T-helper 2 cell treated with Interferon-gamma antibody and Interleukin-4, amounts not matched to agents 5 μg/mL and 100 μg/mL, for 36 hours (primary cell): ENCODE measurements around the gene G0S2.

Experiments
- DNase-seq: peaks from one replicate; pipeline ENCODE4 v3.0.0; 2021; ENCODE audit warnings: low spot score
- H3K27ac Mint-ChIP-seq: one replicate; pipeline ENCODE4 v1.8.0; 2021; ENCODE audit warnings: mild to moderate bottlenecking, mixed read lengths
- H3K27me3 Mint-ChIP-seq: one replicate; pipeline ENCODE4 v1.8.0; 2021; ENCODE audit warnings: low read depth, mixed read lengths
- H3K36me3 Mint-ChIP-seq: one replicate; pipeline ENCODE4 v1.8.0; 2021; ENCODE audit warnings: low read depth, mixed read lengths
- H3K4me1 Mint-ChIP-seq: one replicate; pipeline ENCODE4 v1.8.0; 2021; ENCODE audit warnings: low read depth, mixed read lengths
- H3K4me3 Mint-ChIP-seq: one replicate; pipeline ENCODE4 v1.8.0; 2022; ENCODE audit warnings: mild to moderate bottlenecking, moderate library complexity, mixed read lengths
- H3K9me3 Mint-ChIP-seq: one replicate; pipeline ENCODE4 v1.8.0; 2021; ENCODE audit warnings: mixed read lengths

The G0S2 gene

DNA sequence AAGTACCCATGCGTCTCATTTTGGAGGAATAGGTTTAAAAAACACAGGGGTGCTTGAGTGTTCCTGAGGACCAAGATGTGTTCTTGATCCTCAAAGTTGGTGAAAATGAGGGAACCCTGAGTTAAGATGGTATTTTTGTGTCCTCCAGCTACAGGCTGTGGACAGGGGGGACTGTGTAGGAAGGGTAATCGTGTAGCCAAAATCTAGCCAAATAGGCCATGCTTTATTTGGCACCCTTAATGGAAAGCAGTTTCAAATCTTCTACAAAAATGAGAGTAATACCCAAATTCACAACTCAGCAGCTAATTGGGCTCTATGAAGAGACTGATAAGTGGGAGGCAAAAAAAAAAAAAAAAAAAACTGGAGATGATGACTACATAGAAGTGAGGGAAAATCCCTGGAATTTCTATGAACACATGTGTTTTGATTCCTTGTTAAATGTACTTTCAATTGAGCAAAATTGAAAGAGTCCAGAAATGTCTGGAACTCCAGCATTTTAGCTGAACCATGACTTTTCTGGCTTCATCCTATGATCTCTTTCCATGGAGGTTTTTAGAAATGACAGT, 29.9 kb downstream of the G0S2 start:
- Mint-ChIP-seq H3K4me1 (peaks cover 42% of the 10 kb centered on the region), H3K9me3 (no peaks in the 10 kb centered on the region), H3K27me3 (no peaks in the 10 kb centered on the region), H3K4me3 (no peak overlapping the region), H3K36me3 (no peaks in the 10 kb centered on the region), H3K27ac (no peak overlapping the region)
- DNase-seq = no peak

- Mint-ChIP-seq H3K4me1 (peaks cover 41% of the 10 kb centered on the region), H3K27me3 (no peaks in the 10 kb centered on the region), H3K36me3 (no peaks in the 10 kb centered on the region), H3K9me3 (no peaks in the 10 kb centered on the region), H3K4me3 (no peak overlapping the region), H3K27ac (no peak overlapping the region)
- no peak for DNase-seq
Measured at GRCh38 chr1:209706622-209707021, 31.4 kb downstream of the G0S2 start.

- no peak for DNase-seq
- Mint-ChIP-seq H3K27ac (no peak overlapping the region), H3K27me3 (no peaks in the 10 kb centered on the region), H3K4me1 (peaks cover 39% of the 10 kb centered on the region), H3K4me3 (no peak overlapping the region), H3K36me3 (no peaks in the 10 kb centered on the region), H3K9me3 (no peaks in the 10 kb centered on the region)
Measured at GRCh38 chr1:209707308-209707707, 32.1 kb downstream of the G0S2 start.

GRCh38 chr1:209708297-209708696, 33.1 kb downstream of the G0S2 start:
- Mint-ChIP-seq H3K4me1 (peaks cover 39% of the 10 kb centered on the region), H3K36me3 (no peaks in the 10 kb centered on the region), H3K9me3 (no peaks in the 10 kb centered on the region), H3K27ac (no peak overlapping the region), H3K27me3 (no peaks in the 10 kb centered on the region), H3K4me3 (no peak overlapping the region)
- DNase-seq = no peak

- H3K36me3 Mint-ChIP-seq = no peaks in the 10 kb centered on the region
- H3K4me3 Mint-ChIP-seq = peak overlapping the region; percentile 21
- DNase-seq = no peak
- peaks cover 30% of the 10 kb centered on the region for H3K4me1 Mint-ChIP-seq
- H3K27me3 Mint-ChIP-seq = no peaks in the 10 kb centered on the region
- H3K9me3 Mint-ChIP-seq = no peaks in the 10 kb centered on the region
- H3K27ac Mint-ChIP-seq = peak overlapping the region; percentile 61
Measured at GRCh38 chr1:209710093-209710492, 34.9 kb downstream of the G0S2 start.

GRCh38 chr1:209710847-209711246, 35.6 kb downstream of the G0S2 start:
- Mint-ChIP-seq H3K4me1 (peaks cover 36% of the 10 kb centered on the region), H3K27ac (no peak overlapping the region)

DNA sequence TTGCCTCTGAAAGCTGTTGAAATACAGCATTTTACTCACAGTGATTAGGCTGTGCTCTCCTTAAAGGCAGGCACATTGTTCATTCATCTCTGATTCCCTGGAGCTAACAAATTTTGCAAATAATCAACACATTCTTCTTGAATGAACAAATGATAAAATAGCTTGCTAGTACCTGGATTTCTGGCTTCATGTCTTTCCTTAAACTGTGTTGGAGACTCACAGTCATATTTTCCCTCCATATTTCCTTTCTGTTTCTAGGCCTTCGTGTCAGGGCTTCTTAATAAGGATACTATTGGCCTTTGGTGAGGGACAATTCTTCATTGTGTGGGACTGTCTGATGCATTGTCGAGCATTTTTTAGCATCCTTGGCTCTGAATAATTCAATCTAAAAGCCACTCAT, 39.1 kb downstream of the G0S2 start:
- Mint-ChIP-seq H3K4me3 (peak overlapping the region; percentile 22), H3K4me1 (peaks cover 35% of the 10 kb centered on the region)

More at GRCh38 chr1:209710847-209711246, 35.6 kb downstream of the G0S2 start:
- DNase-seq = no peak
- no peaks in the 10 kb centered on the region for H3K36me3 Mint-ChIP-seq
- H3K9me3 Mint-ChIP-seq = no peaks in the 10 kb centered on the region
- H3K27me3 Mint-ChIP-seq = no peaks in the 10 kb centered on the region
- peak overlapping the region; percentile 8 for H3K4me3 Mint-ChIP-seq

GRCh38 chr1:209715314-209715713, 40.1 kb downstream of the G0S2 start:
- H3K36me3 Mint-ChIP-seq = no peaks in the 10 kb centered on the region
- H3K4me3 Mint-ChIP-seq = no peak overlapping the region
- no peak for DNase-seq
- H3K27ac Mint-ChIP-seq = peak overlapping the region; percentile 18
- H3K27me3 Mint-ChIP-seq = no peaks in the 10 kb centered on the region
- peaks cover 28% of the 10 kb centered on the region for H3K4me1 Mint-ChIP-seq
- no peaks in the 10 kb centered on the region for H3K9me3 Mint-ChIP-seq

More for the DNA sequence above, 39.1 kb downstream of the G0S2 start:
- no peak for DNase-seq
- Mint-ChIP-seq H3K9me3 (no peaks in the 10 kb centered on the region), H3K27ac (peak overlapping the region; percentile 17), H3K36me3 (no peaks in the 10 kb centered on the region), H3K27me3 (no peaks in the 10 kb centered on the region)

DNA sequence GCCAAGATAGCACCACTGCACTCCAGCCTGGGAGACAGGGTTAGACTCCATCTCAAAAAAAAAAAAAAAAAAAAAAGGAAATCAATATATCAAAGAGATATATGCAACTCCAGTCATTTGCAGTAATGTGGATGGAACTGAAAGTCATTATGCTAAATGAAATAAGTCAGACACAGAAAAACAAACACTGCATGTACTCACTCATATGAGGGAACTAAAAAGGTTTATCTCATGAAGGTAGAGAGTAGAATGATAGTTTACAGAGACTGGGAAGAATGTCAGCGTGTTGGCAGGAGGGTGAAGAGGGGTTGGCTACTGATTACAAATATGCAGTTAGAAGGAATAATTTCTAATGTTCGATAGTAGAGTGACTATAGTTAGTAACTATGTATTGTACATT, 42.6 kb downstream of the G0S2 start:
- H3K27ac Mint-ChIP-seq = no peak overlapping the region
- H3K4me1 Mint-ChIP-seq = peaks cover 23% of the 10 kb centered on the region
- no peaks in the 10 kb centered on the region for H3K36me3 Mint-ChIP-seq
- H3K9me3 Mint-ChIP-seq = no peaks in the 10 kb centered on the region
- no peak overlapping the region for H3K4me3 Mint-ChIP-seq
- DNase-seq = no peak
- no peaks in the 10 kb centered on the region for H3K27me3 Mint-ChIP-seq

GRCh38 chr1:209720326-209720725, 45.1 kb downstream of the G0S2 start:
- no peaks in the 10 kb centered on the region for H3K9me3 Mint-ChIP-seq
- H3K4me1 Mint-ChIP-seq = peaks cover 27% of the 10 kb centered on the region
- H3K36me3 Mint-ChIP-seq = no peaks in the 10 kb centered on the region
- H3K27me3 Mint-ChIP-seq = no peaks in the 10 kb centered on the region
- H3K4me3 Mint-ChIP-seq = no peak overlapping the region
- DNase-seq = no peak
- H3K27ac Mint-ChIP-seq = no peak overlapping the region

- Mint-ChIP-seq H3K36me3 (no peaks in the 10 kb centered on the region), H3K4me1 (peaks cover 25% of the 10 kb centered on the region), H3K27ac (no peak overlapping the region)
Measured at GRCh38 chr1:209720826-209721225, 45.6 kb downstream of the G0S2 start.

GRCh38 chr1:209721323-209721722, 46.1 kb downstream of the G0S2 start:
- Mint-ChIP-seq H3K9me3 (no peaks in the 10 kb centered on the region), H3K4me3 (no peak overlapping the region), H3K36me3 (no peaks in the 10 kb centered on the region), H3K27ac (no peak overlapping the region), H3K4me1 (peaks cover 21% of the 10 kb centered on the region), H3K27me3 (no peaks in the 10 kb centered on the region)
- DNase-seq = no peak

More at GRCh38 chr1:209720826-209721225, 45.6 kb downstream of the G0S2 start:
- no peaks in the 10 kb centered on the region for H3K27me3 Mint-ChIP-seq
- no peak for DNase-seq
- H3K4me3 Mint-ChIP-seq = no peak overlapping the region
- H3K9me3 Mint-ChIP-seq = no peaks in the 10 kb centered on the region

DNA sequence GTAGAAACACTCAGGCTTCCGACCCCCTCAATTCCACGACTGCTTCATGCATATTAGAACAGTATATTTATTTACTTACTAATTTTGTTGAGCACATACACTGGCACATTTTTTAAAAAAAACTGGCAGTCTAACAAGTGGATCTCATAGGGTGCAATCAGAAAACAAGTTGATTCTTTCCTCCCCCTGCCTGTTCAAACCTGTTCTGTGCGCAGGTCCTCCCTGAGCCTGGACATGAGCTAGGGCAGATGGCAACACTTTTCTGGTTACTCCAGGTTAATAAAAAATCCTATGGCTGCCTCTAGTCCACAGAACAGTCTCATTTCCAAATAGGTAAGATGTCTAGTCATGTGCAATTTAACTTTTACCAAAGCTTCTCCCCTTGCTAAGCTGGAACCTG, 48.1 kb downstream of the G0S2 start:
- Mint-ChIP-seq H3K36me3 (no peaks in the 10 kb centered on the region), H3K27me3 (no peaks in the 10 kb centered on the region), H3K4me1 (peaks cover 23% of the 10 kb centered on the region), H3K27ac (no peak overlapping the region), H3K4me3 (no peak overlapping the region), H3K9me3 (no peaks in the 10 kb centered on the region)
- no peak for DNase-seq

DNA sequence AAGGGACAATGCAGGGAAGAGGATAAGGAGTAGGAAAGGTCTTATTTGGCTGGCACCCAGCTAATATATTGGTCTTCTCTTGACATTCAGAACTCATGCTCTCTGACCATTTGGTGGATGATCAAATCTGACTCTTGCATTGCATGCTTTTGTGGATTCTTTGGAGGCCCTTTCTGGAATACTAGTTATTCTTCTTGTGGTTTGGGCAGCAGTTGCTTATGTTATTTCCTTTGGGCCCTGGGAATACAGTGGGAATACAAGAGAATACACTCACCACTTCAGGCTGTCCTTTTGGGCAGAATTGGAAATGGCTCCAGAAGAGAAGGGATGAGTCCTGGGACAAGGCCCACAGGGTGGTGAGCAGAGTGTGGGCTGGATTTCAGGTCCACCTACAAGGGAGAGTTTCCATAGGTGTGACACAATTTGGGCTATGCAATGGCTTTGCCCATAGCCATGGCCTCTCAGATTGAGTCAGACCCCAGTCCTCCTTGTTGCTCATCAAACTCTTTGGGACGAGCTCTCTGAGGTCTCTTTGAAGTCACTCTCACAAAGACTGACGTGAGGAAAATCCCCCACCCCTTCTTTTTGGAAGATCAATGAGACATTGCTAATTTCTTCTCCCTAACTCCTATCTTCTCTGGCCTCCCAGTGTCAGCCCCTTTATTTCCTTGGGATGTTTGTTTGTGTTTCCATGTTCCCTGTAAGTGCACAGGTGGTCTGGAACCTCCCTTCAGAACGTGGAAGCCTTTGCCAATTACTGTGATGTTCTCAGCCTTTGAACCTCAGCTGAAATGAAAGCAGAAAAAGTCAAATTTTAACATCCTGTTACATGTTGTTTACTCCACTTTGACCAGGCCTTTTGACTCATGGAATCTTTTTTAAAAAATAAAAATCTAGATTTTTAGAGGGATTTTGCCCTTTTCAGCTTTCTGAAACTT, 48.8 kb downstream of the G0S2 start:
- H3K27ac Mint-ChIP-seq = peak overlapping the region; percentile 99

More for the DNA sequence above, 48.8 kb downstream of the G0S2 start:
- Mint-ChIP-seq H3K4me3 (peak overlapping the region; percentile 69), H3K36me3 (no peaks in the 10 kb centered on the region), H3K9me3 (no peaks in the 10 kb centered on the region), H3K27me3 (no peaks in the 10 kb centered on the region), H3K4me1 (peaks cover 23% of the 10 kb centered on the region)
- DNase-seq = peak; percentile 80
